ENCODE measurements around the gene TMEM250. TPM values are rescaled to one million over a fixed set of nuclear protein-coding genes. Genes with fewer than 3 reads are reported as not detected.

Gene TMEM250
- total and polyA plus RNA-seq, 2 of the 4 experiments (the other 2 are of a cell fraction), result 14.0 to 17.5 TPM

- POLR2A ChIA-PET (ENCODE audit: unreplicated experiment), result no interaction called here
- H3K9me3 ChIP-seq (ENCODE audit: control insufficient read depth, insufficient read depth, low read length), result no peaks in the 10 kb centered on the region
- H3K9me1 ChIP-seq (ENCODE audit: insufficient read depth, low read length), result peaks cover 11% of the 10 kb centered on the region
- peak overlapping the region; percentile 93 for H2AK9ac ChIP-seq (replicated peaks; ENCODE audit: low read depth, low read length, poor library complexity)
- H3K4me2 ChIP-seq (ENCODE audit: low read depth, low read length), result peak overlapping the region; percentile 54
- H3K18ac ChIP-seq (ENCODE audit: low read depth, low read length), result peak overlapping the region; percentile 53
- peak overlapping the region; percentile 6; the same call in 1 of the 2 replicates for H3K4me3 ChIP-seq (ENCODE audit: insufficient read depth, low read depth, low read length)
- H2BK5ac ChIP-seq (ENCODE audit: low read depth, low read length, poor library complexity, severe bottlenecking), result peak overlapping the region; percentile 84
- BruUV-seq (replicated peaks), result no TSS peak
- no peaks in the 10 kb centered on the region; the same call in 1 of the 2 replicates for H4K20me1 ChIP-seq (ENCODE audit: insufficient read depth, low read length)
- DNase-seq (peak; percentile 87), ATAC-seq (ENCODE audit: low read depth) (peak; percentile 91)
- 7% methylated on average over 18 of the region's 48 CpGs; no CpG with 5 or more reads in 1 of the 2 experiments for WGBS, 2 experiments (ENCODE audit: extremely low coverage in 2 of 2, insufficient read length in 1 of 2)
- in situ Hi-C loops (cut with MboI; ENCODE audit: low sequenced_read_pairs), result no loop called here
- peak overlapping the region; percentile 70 for H4K91ac ChIP-seq (ENCODE audit: insufficient read depth, low read depth, low read length)
- no peak overlapping the region for H3K56ac ChIP-seq (ENCODE audit: extremely low read depth, insufficient read depth, low read length)
- H3K27ac ChIP-seq (ENCODE audit: insufficient read depth, low read length), result peak overlapping the region; percentile 66
- CTCF ChIA-PET, result interaction anchor here (0.8 kb wide), 1 partner anchor 126 kb away, joined by 3 read pairs; no protein-coding TSS in a partner anchor
- H3K9ac ChIP-seq (ENCODE audit: low read depth, low read length), result peak overlapping the region; percentile 41
- H2BK15ac ChIP-seq (ENCODE audit: low read depth, low read length), result peak overlapping the region; percentile 20; the same call in 1 of the 3 replicates
- peaks cover under 1% of the 10 kb centered on the region; the same call in 1 of the 2 replicates for H3K36me3 ChIP-seq (ENCODE audit: control insufficient read depth, insufficient read depth, low read length)
- peak overlapping the region; percentile 95 for H2AK5ac ChIP-seq (ENCODE audit: low read depth, low read length)
- H3K14ac ChIP-seq (replicated peaks; ENCODE audit: low read depth, low read length), result peak overlapping the region; percentile 43
- peak overlapping the region; percentile 44 for H2BK20ac ChIP-seq (ENCODE audit: low read depth, low read length)
- intact Hi-C loops (cut with micrococcal nuclease), result loop anchor here (5.0 kb wide), 1 partner anchor 57 kb away; no protein-coding TSS in a partner anchor
- peak overlapping the region; percentile 46 for H4K5ac ChIP-seq (ENCODE audit: low read depth, low read length)
- dilution Hi-C loops (cut with HindIII; ENCODE audit: low sequenced_read_pairs, unreplicated experiment), result no loop called here
- H3K4ac ChIP-seq (ENCODE audit: low read depth, low read length), result peak overlapping the region; percentile 90
- H2BK120ac ChIP-seq (ENCODE audit: low read depth, low read length), result peak overlapping the region; percentile 80
- H2AFZ ChIP-seq (replicated peaks; ENCODE audit: low read length, poor library complexity), result peak overlapping the region; percentile 94
- peaks cover 21% of the 10 kb centered on the region for H3K4me1 ChIP-seq (ENCODE audit: control insufficient read depth, insufficient read depth, low read length)
- peak overlapping the region; percentile 72; the same call in 1 of the 2 replicates for H3K23ac ChIP-seq (ENCODE audit: low read depth, low read length)
- H4K8ac ChIP-seq (ENCODE audit: low read depth in 2 of 2, low read length in 2 of 2), result peak overlapping the region; percentile 58 to 87; a peak in 3 of 4 replicates
- peaks cover 0 to 2% of the 10 kb centered on the region in 2 experiments; a peak in 2 of 4 replicates for H3K79me1 ChIP-seq (ENCODE audit: low read depth in 1 of 2, low read length in 2 of 2)
- H3K27me3 ChIP-seq (ENCODE audit: control insufficient read depth, insufficient read depth, low read length), result no peaks in the 10 kb centered on the region
- TF ChIP-seq CHD1 (IDR thresholded peaks at IDR 0.05; ENCODE audit: low read depth, low read length) (no peak), RAD21 (IDR thresholded peaks at IDR 0.05; ENCODE audit: low read length) (no peak), CEBPB (IDR thresholded peaks at IDR 0.05; ENCODE audit: low read depth, low read length) (no peak), NFE2L2 (IDR thresholded peaks at IDR 0.05; ENCODE audit: low read depth, low read length) (0 out of 2 replicates have a peak, but pooled peaks have one; percentile 10), RCOR1 (IDR thresholded peaks at IDR 0.05; ENCODE audit: insufficient replicate concordance, low read length) (no peak), RFX5 (IDR thresholded peaks at IDR 0.05; ENCODE audit: low read depth, low read length) (no peak), POLR2A (IDR thresholded peaks at IDR 0.05; ENCODE audit: low read depth, low read length) (no peak), MAFK (IDR thresholded peaks at IDR 0.05; ENCODE audit: low read depth, low read length) (no peak), MAZ (IDR thresholded peaks at IDR 0.05; ENCODE audit: borderline replicate concordance, low read depth, low read length) (peak; percentile 99), FOS (IDR thresholded peaks at IDR 0.05; ENCODE audit: low read depth, low read length) (peak; percentile 22; the same call in 1 of the 2 replicates), ELK1 (IDR thresholded peaks at IDR 0.05; ENCODE audit: borderline replicate concordance, low read depth, low read length) (no peak), SMC3 (IDR thresholded peaks at IDR 0.05; ENCODE audit: low read depth, low read length) (0 out of 2 replicates have a peak, but pooled peaks have one; percentile 8), USF2 (IDR thresholded peaks at IDR 0.05; ENCODE audit: low read depth, low read length) (0 out of 2 replicates have a peak, but pooled peaks have one; percentile 42)
These were observed 9.2 kb downstream of the TMEM250 start for GRCh38 chr9:136109351-136110081.

Data from IMR-90 (cell line).